DOHH2 (cell line): ENCODE data around the gene SNRNP25.

Source experiments
- EZH2phosphoT487 ChIP-seq: fragments of 200-600 bp; sonication (generic); IDR thresholded peaks from 2 replicates; pipeline ENCODE4 v1.6.1; 2017; ENCODE audit warnings: borderline replicate concordance, mild to moderate bottlenecking, antibody characterized with exemption, low read length, moderate library complexity, mixed read lengths
- TF ChIP-seq, protein P1 (sequence below): fragments of 200-600 bp; sonication (generic); IDR thresholded peaks from one replicate; pipeline ENCODE4 v1.5.1; 2014; ENCODE audit warnings: antibody characterized with exemption, mild to moderate bottlenecking, low read depth, low read length; ENCODE audit not compliant: poor library complexity, severe bottlenecking

DNA sequence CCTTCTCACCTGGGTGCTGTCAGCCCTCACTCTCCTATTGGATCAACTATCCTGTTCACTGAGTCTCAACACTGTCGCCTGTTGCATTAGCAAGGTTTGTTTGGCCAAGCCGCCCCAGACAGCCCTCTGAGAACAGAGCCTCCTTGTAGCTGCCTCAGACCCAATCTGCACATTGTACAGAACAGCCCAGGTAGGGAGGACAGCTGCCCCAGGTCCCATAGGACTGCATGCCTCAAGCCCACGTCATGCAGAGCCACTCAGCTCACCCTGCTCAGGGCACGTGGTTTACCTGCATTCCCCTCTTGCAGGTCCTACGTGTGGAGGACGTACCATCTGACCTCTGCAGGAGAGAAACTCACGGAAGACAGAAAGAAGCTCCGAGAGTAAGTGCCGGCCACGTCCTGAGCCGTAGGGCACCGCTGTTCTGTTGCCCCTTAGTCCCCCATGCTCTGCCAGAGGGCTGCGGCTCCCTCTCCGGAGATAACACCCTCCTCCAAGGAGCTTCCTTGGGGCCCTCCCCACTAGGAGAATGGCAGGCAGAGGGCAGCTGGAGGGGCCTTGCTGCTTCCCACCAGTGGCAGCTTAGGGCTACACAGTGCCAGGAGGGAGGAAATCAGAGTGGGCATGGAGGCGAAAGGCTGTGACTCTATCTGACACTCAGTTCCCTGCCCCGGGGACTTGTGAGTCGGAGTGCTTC is 2.8 kb downstream of the SNRNP25 start:
- TF ChIP-seq, protein P1, sequence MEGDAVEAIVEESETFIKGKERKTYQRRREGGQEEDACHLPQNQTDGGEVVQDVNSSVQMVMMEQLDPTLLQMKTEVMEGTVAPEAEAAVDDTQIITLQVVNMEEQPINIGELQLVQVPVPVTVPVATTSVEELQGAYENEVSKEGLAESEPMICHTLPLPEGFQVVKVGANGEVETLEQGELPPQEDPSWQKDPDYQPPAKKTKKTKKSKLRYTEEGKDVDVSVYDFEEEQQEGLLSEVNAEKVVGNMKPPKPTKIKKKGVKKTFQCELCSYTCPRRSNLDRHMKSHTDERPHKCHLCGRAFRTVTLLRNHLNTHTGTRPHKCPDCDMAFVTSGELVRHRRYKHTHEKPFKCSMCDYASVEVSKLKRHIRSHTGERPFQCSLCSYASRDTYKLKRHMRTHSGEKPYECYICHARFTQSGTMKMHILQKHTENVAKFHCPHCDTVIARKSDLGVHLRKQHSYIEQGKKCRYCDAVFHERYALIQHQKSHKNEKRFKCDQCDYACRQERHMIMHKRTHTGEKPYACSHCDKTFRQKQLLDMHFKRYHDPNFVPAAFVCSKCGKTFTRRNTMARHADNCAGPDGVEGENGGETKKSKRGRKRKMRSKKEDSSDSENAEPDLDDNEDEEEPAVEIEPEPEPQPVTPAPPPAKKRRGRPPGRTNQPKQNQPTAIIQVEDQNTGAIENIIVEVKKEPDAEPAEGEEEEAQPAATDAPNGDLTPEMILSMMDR: no peak
- no peak for TF ChIP-seq EZH2phosphoT487
